Stomach (tissue), 9 donors: ENCODE data around the gene ORC3. TPM values are rescaled to one million over a fixed set of nuclear protein-coding genes. Genes with fewer than 3 reads are reported as not detected.

ENCODE experiments used
- DNase-seq, 2 donors: peaks; one replicate each; pipeline versions ENCODE4 v3.0.0 to v3.0.0-alpha.2; 2013 to 2019
- H3K27ac ChIP-seq, 5 donors: fragments of 200-600 bp in 4 of 5; sonication (generic) in 4 of 5; one replicate each; pipeline ENCODE4 v1.5.1; 2013 to 2019; ENCODE audit warnings: mild to moderate bottlenecking in 1 of 5, moderate library complexity in 1 of 5
- H3K27me3 ChIP-seq, 3 donors: fragments of 200-600 bp; sonication (generic); one replicate each; pipeline ENCODE4 v1.5.1; 2017 to 2019; ENCODE audit warnings: mixed run types in 1 of 3
- H3K36me3 ChIP-seq, 4 donors: fragments of 200-600 bp; sonication (generic); 1 replicate in 3 of 4; 2 replicates in 1 of 4; pipeline ENCODE4 v1.5.1; 2016 to 2019
- H3K4me1 ChIP-seq, 4 donors: fragments of 200-600 bp; sonication (generic); one replicate each; pipeline ENCODE4 v1.5.1; 2016 to 2019
- H3K4me3 ChIP-seq, 4 donors: fragments of 200-600 bp; sonication (generic) in 3 of 4; one replicate each; pipeline ENCODE4 v1.5.1; 2016 to 2019; ENCODE audit warnings: mild to moderate bottlenecking in 1 of 4
- H3K9me3 ChIP-seq, 4 donors: fragments of 200-600 bp; sonication (generic); one replicate each; pipeline ENCODE4 v1.5.1; 2016 to 2019
- CTCF ChIP-seq, 7 experiments: fragments of 450-650 bp in 4 of 7; fragments of 200-600 bp in 3 of 7; sonication (generic) in 3 of 7; IDR thresholded peaks; one replicate each; pipeline ENCODE4 v1.5.1; 2016 to 2019; ENCODE audit warnings: antibody characterized with exemption in 7 of 7, control low read depth in 2 of 7, mild to moderate bottlenecking in 1 of 7
- EP300 ChIP-seq: sonication (generic); formaldehyde crosslinking; IDR thresholded peaks from one replicate; pipeline ENCODE4 v1.6.1; 2017; ENCODE audit warnings: antibody characterized with exemption
- POLR2A ChIP-seq, 4 donors: fragments of 450-650 bp; IDR thresholded peaks; one replicate each; pipeline ENCODE4 v1.6.1; 2016; ENCODE audit warnings: antibody characterized with exemption in 4 of 4, control low read depth in 2 of 4, mild to moderate bottlenecking in 1 of 4, moderate library complexity in 1 of 4
- POLR2AphosphoS5 ChIP-seq, 3 donors: sonication (generic); formaldehyde crosslinking; IDR thresholded peaks; one replicate each; pipeline ENCODE4 v1.6.1; 2016; ENCODE audit warnings: antibody characterized with exemption in 3 of 3
- WGBS, 5 donors: extraction: QIAGEN DNeasy Blood & Tissue Kit in 3 of 5; methylation state at CpG; one replicate each; pipeline versions ENCODE4 v1.1.5 to v1.1.7; 2013 to 2018; 5-methylcytosine and 5-hydroxymethylcytosine counted together
- intact Hi-C: fragments of 100-400 bp; cut with DNase I; formaldehyde crosslinking; loops from one replicate; pipeline ENCODE4 v1.15.1; 2023; ENCODE audit warnings: low total_unique reads
- polyA plus RNA-seq, 3 donors: library from polyadenylated mRNA; stranded (reverse); fragments of 200-250 nt; gene quantifications; one replicate each; pipeline ENCODE4 v1.2.3, GENCODE V29; 2013
- total RNA-seq, 5 donors: library from RNA; depleted of rRNA; stranded (reverse); fragments of >200 nt; gene quantifications; one replicate each; pipeline versions ENCODE4 v1.1.0 to v1.2.3, GENCODE V29; 2014 to 2016
- donor health status: healthy with polysubstance abuse.
- donor health status: Bipolar disorder and iron deficiency.
- donor health status: healthy.

Gene ORC3
- total and polyA plus RNA-seq, 8 donors, result 5.8 to 33.8 (median 11.0) TPM

- Histone ChIP-seq H3K9me3 (no peaks in the 10 kb centered on the region), H3K4me3 (no peak overlapping the region), H3K27me3 (no peaks in the 10 kb centered on the region), H3K36me3 (peaks cover 0 to 61% (median 39%) of the 10 kb centered on the region in 4 donors), H3K4me1 (no peaks in the 10 kb centered on the region), H3K27ac (no peak overlapping the region)
- intact Hi-C loops, result no loop called here
- TF ChIP-seq CTCF (IDR thresholded peaks at IDR 0.05) (no peak), EP300 (no peak), POLR2A (IDR thresholded peaks at IDR 0.05) (no peak), POLR2AphosphoS5 (IDR thresholded peaks at IDR 0.05) (no peak)
- DNase-seq, result no peak
- 95 to 100% (median 99%) methylated on average over 4 of the region's 4 CpGs for WGBS, 5 donors
Observed at GRCh38 chr6:87639373-87639772, 49.4 kb downstream of the ORC3 start.

- WGBS, 5 donors, result 57 to 80% (median 69%) methylated on average over 1 of the region's 1 CpG
Observed at GRCh38 chr6:87641065-87641692, 51.2 kb downstream of the ORC3 start.

GRCh38 chr6:87645080-87645479, 55.1 kb downstream of the ORC3 start:
- 48 to 79% (median 65%) methylated on average over 1 of the region's 1 CpG for WGBS, 5 donors
- Histone ChIP-seq H3K9me3 (no peaks in the 10 kb centered on the region), H3K27ac (no peak overlapping the region), H3K4me1 (no peaks in the 10 kb centered on the region), H3K36me3 (peaks cover 0 to 22% (median 4%) of the 10 kb centered on the region in 4 donors), H3K4me3 (no peak overlapping the region), H3K27me3 (no peaks in the 10 kb centered on the region)
- DNase-seq, result no peak
- TF ChIP-seq EP300, result no peak
- TF ChIP-seq POLR2A (IDR thresholded peaks at IDR 0.05), result no peak
- no peak for TF ChIP-seq POLR2AphosphoS5 (IDR thresholded peaks at IDR 0.05)
- TF ChIP-seq CTCF (IDR thresholded peaks at IDR 0.05), result no peak
- intact Hi-C loops, result no loop called here

More at GRCh38 chr6:87641065-87641692, 51.2 kb downstream of the ORC3 start:
- Histone ChIP-seq H3K27me3 (no peaks in the 10 kb centered on the region), H3K9me3 (no peaks in the 10 kb centered on the region), H3K36me3 (peaks cover 0 to 44% (median 28%) of the 10 kb centered on the region in 4 donors), H3K4me3 (no peak overlapping the region), H3K4me1 (no peaks in the 10 kb centered on the region), H3K27ac (no peak overlapping the region)
- TF ChIP-seq POLR2AphosphoS5 (IDR thresholded peaks at IDR 0.05), result no peak
- TF ChIP-seq POLR2A (IDR thresholded peaks at IDR 0.05), result no peak
- no peak for TF ChIP-seq EP300
- no peak for TF ChIP-seq CTCF (IDR thresholded peaks at IDR 0.05)
- no peak for DNase-seq
- intact Hi-C loops, result no loop called here

- H3K4me3 ChIP-seq, result no peak overlapping the region
- H3K4me1 ChIP-seq, result peaks cover 0 to 5% (median under 1%) of the 10 kb centered on the region in 4 donors
- H3K27me3 ChIP-seq, result no peaks in the 10 kb centered on the region
- peaks cover 0 to 37% (median 20%) of the 10 kb centered on the region in 4 donors for H3K36me3 ChIP-seq
- H3K9me3 ChIP-seq, result no peaks in the 10 kb centered on the region
- WGBS, 5 donors, result 58 to 73% (median 66%) methylated on average over 3 of the region's 3 CpGs
- intact Hi-C loops, result no loop called here
- no peak for TF ChIP-seq CTCF (IDR thresholded peaks at IDR 0.05)
- no peak for TF ChIP-seq POLR2A (IDR thresholded peaks at IDR 0.05)
- TF ChIP-seq POLR2AphosphoS5 (IDR thresholded peaks at IDR 0.05), result no peak
- TF ChIP-seq EP300, result no peak
- no peak overlapping the region for H3K27ac ChIP-seq
- DNase-seq, result no peak
Observed at GRCh38 chr6:87653074-87653962, 63.4 kb downstream of the ORC3 start.
